ENCODE data around the gene ADAMTS4.
A peak's percentile ranks its signal among the peaks of the same experiment; 100 is the strongest.

The ADAMTS4 gene

GRCh38 chr1:161219078-161219892 lies 20.4 kb upstream of the ADAMTS4 start:
- DNase-seq: no peak

GRCh38 chr1:161218301-161219077 lies 19.6 kb upstream of the ADAMTS4 start:
- no peak for DNase-seq

- no peak for DNase-seq
Observed at GRCh38 chr1:161217831-161218230, 19.0 kb upstream of the ADAMTS4 start.

- DNase-seq: no peak
Observed at GRCh38 chr1:161216945-161217712, 18.3 kb upstream of the ADAMTS4 start.

GRCh38 chr1:161215076-161215475 lies 16.2 kb upstream of the ADAMTS4 start, which contains the start of gene FCER1G:
FCER1G (plus strand) TSS chr1:161215295; CDS start chr1:161215322, 27 bp downstream.
- DNase-seq: no peak

GRCh38 chr1:161214369-161214768 lies 15.5 kb upstream of the ADAMTS4 start:
- no peak for DNase-seq

GRCh38 chr1:161209790-161210409 lies 11.0 kb upstream of the ADAMTS4 start:
- DNase-seq: peak; percentile 72

- DNase-seq: no peak
Observed at GRCh38 chr1:161207173-161207572, 8.3 kb upstream of the ADAMTS4 start.

- no peak for DNase-seq
Observed at GRCh38 chr1:161206411-161207140, 7.7 kb upstream of the ADAMTS4 start.

- peak; percentile 99 for DNase-seq
Observed at GRCh38 chr1:161201836-161202712, 3.2 kb upstream of the ADAMTS4 start, which contains the start of gene NDUFS2. NDUFS2 (plus strand) TSS chr1:161202367; CDS start chr1:161202386, 19 bp downstream.

GRCh38 chr1:161200992-161201835 lies 2.4 kb upstream of the ADAMTS4 start:
- DNase-seq: no peak

GRCh38 chr1:161200421-161200991 lies 1.7 kb upstream of the ADAMTS4 start:
- DNase-seq: no peak

- no peak for DNase-seq
Observed at GRCh38 chr1:161199506-161200139, 769 bp upstream of the ADAMTS4 start.

- no peak for DNase-seq
Observed at GRCh38 chr1:161198194-161198896, 509 bp downstream of the ADAMTS4 start.

GRCh38 chr1:161197560-161198193 lies 1.2 kb downstream of the ADAMTS4 start:
- DNase-seq: no peak

GRCh38 chr1:161196521-161197451 lies 2.1 kb downstream of the ADAMTS4 start:
- DNase-seq: no peak

GRCh38 chr1:161196111-161196510 lies 2.7 kb downstream of the ADAMTS4 start:
- no peak for DNase-seq
